Measurements from ENCODE around the gene AKAP14. TPM values are rescaled to one million over a fixed set of nuclear protein-coding genes. Genes with fewer than 3 reads are reported as not detected.

Gene AKAP14
- total RNA-seq, 1 experiment from 2014 or later = not detected

GRCh38 chrX:119942173-119942819, 46.6 kb downstream of the AKAP14 start:
- peaks cover 18% of the 10 kb centered on the region for H3K36me3 Mint-ChIP-seq (ENCODE audit: insufficient read depth, unreplicated experiment)
- peak overlapping the region; percentile 92 for H3K27ac Mint-ChIP-seq (ENCODE audit: unreplicated experiment)
- no peak for TF ChIP-seq CTCF (IDR thresholded peaks at IDR 0.05; ENCODE audit: unreplicated experiment)
- H3K27me3 Mint-ChIP-seq (ENCODE audit: unreplicated experiment) = no peaks in the 10 kb centered on the region
- H3K9me3 Mint-ChIP-seq (ENCODE audit: low read depth, unreplicated experiment) = no peaks in the 10 kb centered on the region
- no peak for DNase-seq
- H3K4me1 Mint-ChIP-seq (ENCODE audit: low read depth, unreplicated experiment) = peaks cover 7% of the 10 kb centered on the region
- intact Hi-C loops (cut with micrococcal nuclease; ENCODE audit: unreplicated experiment) = no loop called here
- TSS peak; percentile 50 for BruUV-seq (replicated peaks)
- H3K4me3 Mint-ChIP-seq (ENCODE audit: low read depth, unreplicated experiment) = peak overlapping the region; percentile 96
- CTCF ChIA-PET = no interaction called here

GRCh38 chrX:119942831-119943184, 47.1 kb downstream of the AKAP14 start:
- no peak for DNase-seq
- intact Hi-C loops (cut with micrococcal nuclease; ENCODE audit: unreplicated experiment) = no loop called here
- CTCF ChIA-PET = interaction anchor here (0.5 kb wide), 1 partner anchor 823 kb away, joined by 3 read pairs; no protein-coding TSS in a partner anchor

GRCh38 chrX:119943185-119943988, 47.7 kb downstream of the AKAP14 start, which contains the start of gene NKAP:
Gene NKAP, minus strand, starts transcription at chrX:119943751. Its CDS starts 146 bp downstream, at chrX:119943605.
- peak within 1 kb of the TSS; percentile 96 for H3K4me3 Mint-ChIP-seq (ENCODE audit: low read depth, unreplicated experiment)
- peak; percentile 84 for DNase-seq
- H3K27me3 Mint-ChIP-seq (ENCODE audit: unreplicated experiment) = peaks cover 6% of the 10 kb centered on the region
- no TSS peak for BruUV-seq (replicated peaks)
- CTCF ChIA-PET = interaction anchor here (0.5 kb wide), 1 partner anchor 823 kb away, joined by 3 read pairs; no protein-coding TSS in a partner anchor
- H3K4me1 Mint-ChIP-seq (ENCODE audit: low read depth, unreplicated experiment) = peaks cover 7% of the 10 kb centered on the region
- intact Hi-C loops (cut with micrococcal nuclease; ENCODE audit: unreplicated experiment) = no loop called here
- TF ChIP-seq CTCF (IDR thresholded peaks at IDR 0.05; ENCODE audit: unreplicated experiment) = no peak
- no peaks in the 10 kb centered on the region for H3K9me3 Mint-ChIP-seq (ENCODE audit: low read depth, unreplicated experiment)
- peak within 1 kb of the TSS; percentile 92 for H3K27ac Mint-ChIP-seq (ENCODE audit: unreplicated experiment)
- peaks cover 18% of the 10 kb centered on the region for H3K36me3 Mint-ChIP-seq (ENCODE audit: insufficient read depth, unreplicated experiment)

More at GRCh38 chrX:119942831-119943184, 47.1 kb downstream of the AKAP14 start:
- no peak for TF ChIP-seq CTCF (IDR thresholded peaks at IDR 0.05; ENCODE audit: unreplicated experiment)
- Mint-ChIP-seq H3K36me3 (ENCODE audit: insufficient read depth, unreplicated experiment) (peaks cover 18% of the 10 kb centered on the region), H3K9me3 (ENCODE audit: low read depth, unreplicated experiment) (no peaks in the 10 kb centered on the region), H3K27ac (ENCODE audit: unreplicated experiment) (peak overlapping the region; percentile 92), H3K4me3 (ENCODE audit: low read depth, unreplicated experiment) (peak overlapping the region; percentile 96), H3K27me3 (ENCODE audit: unreplicated experiment) (no peaks in the 10 kb centered on the region), H3K4me1 (ENCODE audit: low read depth, unreplicated experiment) (peaks cover 7% of the 10 kb centered on the region)
- BruUV-seq (replicated peaks) = no TSS peak

GRCh38 chrX:119945481-119945880, 49.8 kb downstream of the AKAP14 start:
- peaks cover 13% of the 10 kb centered on the region for H3K27me3 Mint-ChIP-seq (ENCODE audit: unreplicated experiment)
- intact Hi-C loops (cut with micrococcal nuclease; ENCODE audit: unreplicated experiment) = no loop called here
- H3K36me3 Mint-ChIP-seq (ENCODE audit: insufficient read depth, unreplicated experiment) = peaks cover 18% of the 10 kb centered on the region
- H3K27ac Mint-ChIP-seq (ENCODE audit: unreplicated experiment) = no peak overlapping the region
- H3K9me3 Mint-ChIP-seq (ENCODE audit: low read depth, unreplicated experiment) = no peaks in the 10 kb centered on the region
- H3K4me3 Mint-ChIP-seq (ENCODE audit: low read depth, unreplicated experiment) = no peak overlapping the region
- DNase-seq = no peak
- H3K4me1 Mint-ChIP-seq (ENCODE audit: low read depth, unreplicated experiment) = peaks cover 7% of the 10 kb centered on the region
- CTCF ChIA-PET = interaction anchor here (0.8 kb wide), 1 partner anchor 16 kb away, joined by 4 read pairs; no protein-coding TSS in a partner anchor
- no peak for TF ChIP-seq CTCF (IDR thresholded peaks at IDR 0.05; ENCODE audit: unreplicated experiment)
- BruUV-seq (replicated peaks) = no TSS peak
